ENCODE measurements around the gene GOSR1. TPM values are rescaled to one million over a fixed set of nuclear protein-coding genes. Genes with fewer than 3 reads are reported as not detected.
"Not testable (repeated sequence)": the region's sequence is repeated elsewhere in the genome, so short reads cannot be mapped to it uniquely, and the experiment has no call there.

GOSR1 gene
- total RNA-seq, 2 donors from 2014 or later: 39.5 to 48.9 TPM

GRCh38 chr17:30541802-30542201 lies 64.6 kb downstream of the GOSR1 start:
- DNase-seq (ENCODE audit: low spot score): no peak
- no peak overlapping the region for H3K4me3 ChIP-seq
- H3K27me3 ChIP-seq (replicated peaks; ENCODE audit: insufficient read depth): no peaks in the 10 kb centered on the region
- H3K27ac ChIP-seq: no peak overlapping the region
- H3K9me3 ChIP-seq: no peaks in the 10 kb centered on the region
- H3K4me1 ChIP-seq (replicated peaks): no peaks in the 10 kb centered on the region
- 85% methylated on average over 8 of the region's 8 CpGs for WGBS
- intact Hi-C loops (cut with DNase I): no loop called here
- TF ChIP-seq POLR2A (IDR thresholded peaks at IDR 0.05): no peak
- TF ChIP-seq POLR2AphosphoS5 (IDR thresholded peaks at IDR 0.05): no peak
- TF ChIP-seq CTCF (IDR thresholded peaks at IDR 0.05): no peak
- no peaks in the 10 kb centered on the region for H3K36me3 ChIP-seq

- WGBS: 38% methylated on average over 2 of the region's 2 CpGs
- TF ChIP-seq POLR2AphosphoS5 (IDR thresholded peaks at IDR 0.05): no peak
- TF ChIP-seq POLR2A (IDR thresholded peaks at IDR 0.05): no peak
- no peak for TF ChIP-seq CTCF (IDR thresholded peaks at IDR 0.05)
- Histone ChIP-seq H3K4me1 (replicated peaks) (no peaks in the 10 kb centered on the region), H3K27me3 (replicated peaks; ENCODE audit: insufficient read depth) (no peaks in the 10 kb centered on the region), H3K9me3 (no peaks in the 10 kb centered on the region), H3K4me3 (no peak overlapping the region), H3K27ac (no peak overlapping the region), H3K36me3 (no peaks in the 10 kb centered on the region)
- intact Hi-C loops (cut with DNase I): no loop called here
- no peak for DNase-seq (ENCODE audit: low spot score)
These were observed 66.2 kb downstream of the GOSR1 start for GRCh38 chr17:30543456-30543855.

GRCh38 chr17:30545024-30545423 lies 67.8 kb downstream of the GOSR1 start:
- no peaks in the 10 kb centered on the region for H3K27me3 ChIP-seq (replicated peaks; ENCODE audit: insufficient read depth)
- TF ChIP-seq POLR2A (IDR thresholded peaks at IDR 0.05) (no peak), POLR2AphosphoS5 (IDR thresholded peaks at IDR 0.05) (no peak), CTCF (IDR thresholded peaks at IDR 0.05) (no peak)
- no peak overlapping the region for H3K27ac ChIP-seq
- 94% methylated on average over 2 of the region's 2 CpGs for WGBS
- no peak overlapping the region for H3K4me3 ChIP-seq
- intact Hi-C loops (cut with DNase I): no loop called here
- no peak for DNase-seq (ENCODE audit: low spot score)
- H3K36me3 ChIP-seq: no peaks in the 10 kb centered on the region
- no peaks in the 10 kb centered on the region for H3K9me3 ChIP-seq
- no peaks in the 10 kb centered on the region for H3K4me1 ChIP-seq (replicated peaks)

- DNase-seq (ENCODE audit: low spot score): no peak
These were observed 70.8 kb downstream of the GOSR1 start for GRCh38 chr17:30547778-30548573.

GRCh38 chr17:30549181-30549580 lies 72.0 kb downstream of the GOSR1 start:
- DNase-seq (ENCODE audit: low spot score); H3K27me3 ChIP-seq (replicated peaks; ENCODE audit: insufficient read depth); H3K36me3 ChIP-seq; H3K9me3 ChIP-seq; H3K4me1 ChIP-seq (replicated peaks); H3K27ac ChIP-seq; intact Hi-C loops (cut with DNase I); H3K4me3 ChIP-seq: not testable (repeated sequence)
- 95% methylated on average over 4 of the region's 4 CpGs for WGBS

More at GRCh38 chr17:30547778-30548573, 70.8 kb downstream of the GOSR1 start:
- Histone ChIP-seq H3K27me3 (replicated peaks; ENCODE audit: insufficient read depth) (no peaks in the 10 kb centered on the region), H3K9me3 (no peaks in the 10 kb centered on the region), H3K27ac (no peak overlapping the region), H3K4me3 (no peak overlapping the region), H3K4me1 (replicated peaks) (no peaks in the 10 kb centered on the region), H3K36me3 (no peaks in the 10 kb centered on the region)
- WGBS: 92% methylated on average over 15 of the region's 15 CpGs
- TF ChIP-seq POLR2AphosphoS5 (IDR thresholded peaks at IDR 0.05): no peak
- TF ChIP-seq CTCF (IDR thresholded peaks at IDR 0.05): no peak
- TF ChIP-seq POLR2A (IDR thresholded peaks at IDR 0.05): no peak
- intact Hi-C loops (cut with DNase I): no loop called here

Measured in prostate gland (tissue), 2 donors.